ENCODE measurements around the gene CD164L2.

Gene CD164L2

GRCh38 chr1:27346991-27347624, 36.0 kb downstream of the CD164L2 start:
- DNase-seq (ENCODE audit: low spot score) = no peak

- DNase-seq (ENCODE audit: low spot score) = no peak
These were observed 36.8 kb downstream of the CD164L2 start for GRCh38 chr1:27346357-27346756.

- DNase-seq (ENCODE audit: low spot score) = no peak
These were observed 37.9 kb downstream of the CD164L2 start for GRCh38 chr1:27345272-27345671.

- DNase-seq (ENCODE audit: low spot score) = no peak
These were observed 39.5 kb downstream of the CD164L2 start for GRCh38 chr1:27343639-27344025.

GRCh38 chr1:27342778-27343638, 40.1 kb downstream of the CD164L2 start:
- DNase-seq (ENCODE audit: low spot score) = peak; percentile 55

- DNase-seq (ENCODE audit: low spot score) = no peak
These were observed 40.7 kb downstream of the CD164L2 start for GRCh38 chr1:27342391-27342777.

GRCh38 chr1:27341525-27342252, 41.4 kb downstream of the CD164L2 start, which contains the start of gene SYTL1:
SYTL1 (plus strand) TSS chr1:27342022; CDS start chr1:27345335, 3,313 bp downstream.
- peak; percentile 88 for DNase-seq (ENCODE audit: low spot score)

GRCh38 chr1:27339213-27339612, 43.9 kb downstream of the CD164L2 start:
- DNase-seq (ENCODE audit: low spot score) = no peak

- DNase-seq (ENCODE audit: low spot score) = no peak
These were observed 44.4 kb downstream of the CD164L2 start for GRCh38 chr1:27338751-27339150.

- DNase-seq (ENCODE audit: low spot score) = no peak
These were observed 46.4 kb downstream of the CD164L2 start for GRCh38 chr1:27336756-27337155.

- no peak for DNase-seq (ENCODE audit: low spot score)
These were observed 47.4 kb downstream of the CD164L2 start for GRCh38 chr1:27335506-27336422.

- DNase-seq (ENCODE audit: low spot score) = no peak
These were observed 49.3 kb downstream of the CD164L2 start for GRCh38 chr1:27333717-27334279.

- peak; percentile 94 for DNase-seq (ENCODE audit: low spot score)
These were observed 50.4 kb downstream of the CD164L2 start for GRCh38 chr1:27332536-27333281.

- DNase-seq (ENCODE audit: low spot score) = no peak
These were observed 51.2 kb downstream of the CD164L2 start for GRCh38 chr1:27331922-27332321.

GRCh38 chr1:27331426-27331825, 51.7 kb downstream of the CD164L2 start:
- DNase-seq (ENCODE audit: low spot score) = no peak

GRCh38 chr1:27330786-27331185, 52.3 kb downstream of the CD164L2 start:
- no peak for DNase-seq (ENCODE audit: low spot score)

All from iPS-NIHi11 (cell line).